NCI-H1417 treated with DMSO at 0.1 percent for 48 hours (cell line): ENCODE measurements around the gene ARHGEF4.
"Not testable (repeated sequence)": the region's sequence is repeated elsewhere in the genome, so short reads cannot be mapped to it uniquely, and the experiment has no call there.

Experiments
- DNase-seq: peaks from one replicate; lab custom pipeline; 2025; lab: John Stamatoyannopoulos, UW

ARHGEF4 gene

GRCh38 chr2:130975729-130976128 is 139.0 kb downstream of the ARHGEF4 start:
- no peak for DNase-seq

DNA sequence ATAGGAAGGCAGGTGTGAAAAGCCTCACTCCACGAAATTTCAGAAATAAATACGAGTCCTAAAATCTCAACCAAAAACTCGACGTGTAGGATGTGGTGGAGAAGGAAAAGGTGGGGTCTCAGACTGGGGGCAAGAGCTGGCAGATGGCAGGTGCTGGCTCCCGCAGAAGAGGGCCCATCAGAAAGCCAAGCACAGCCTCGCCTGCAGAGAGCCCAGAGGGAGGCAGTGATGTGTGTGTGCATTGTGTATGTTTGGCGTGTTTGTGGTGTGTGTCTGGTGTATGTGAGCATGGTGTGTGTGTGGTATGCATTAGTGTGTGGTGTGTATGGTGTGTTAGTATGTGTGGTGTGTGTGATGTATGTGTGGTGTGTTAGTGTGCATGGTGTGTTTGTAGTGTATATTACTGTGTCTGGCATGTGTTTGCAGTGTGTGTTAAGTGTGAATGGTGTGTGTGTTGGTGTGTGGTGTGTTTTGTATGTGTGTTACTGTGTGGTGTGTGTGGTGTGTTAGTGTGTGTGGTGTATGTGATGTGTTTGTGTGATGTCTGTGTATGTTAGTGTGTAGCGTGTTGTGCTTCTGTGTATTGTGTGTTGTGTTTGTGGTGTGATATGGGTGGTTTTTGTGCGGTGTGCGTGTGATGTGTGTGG is 140.0 kb downstream of the ARHGEF4 start:
- no peak for DNase-seq

DNA sequence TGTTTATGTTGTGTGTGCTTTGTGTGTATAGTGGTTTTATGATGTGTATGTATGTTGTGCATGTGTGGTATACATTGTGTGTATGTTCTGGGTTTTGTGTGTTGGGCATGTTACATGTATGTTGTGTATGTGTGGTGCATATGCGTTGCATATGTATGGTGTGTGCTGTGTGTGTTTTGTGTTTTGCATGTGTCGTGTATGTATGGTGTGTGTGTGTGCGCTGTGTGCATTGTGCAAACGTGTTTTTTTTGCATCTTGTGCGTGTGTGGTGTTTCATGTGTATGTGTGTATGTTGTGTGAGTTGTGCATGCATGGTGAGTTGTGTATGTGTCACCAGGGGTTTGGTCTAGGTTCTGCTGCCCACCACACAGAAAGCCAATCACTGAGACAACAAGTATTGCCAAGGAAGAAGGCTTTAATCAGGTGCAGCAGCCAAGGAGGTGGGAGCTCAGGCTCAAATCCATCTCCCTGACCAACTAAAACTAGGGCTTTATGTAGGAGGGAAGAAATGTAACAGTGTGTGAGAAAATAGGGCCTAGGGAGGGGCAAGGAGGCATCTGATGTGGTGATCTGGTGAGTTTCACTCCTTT is 140.8 kb downstream of the ARHGEF4 start:
- no peak for DNase-seq

- DNase-seq, result no peak
Observed at GRCh38 chr2:130981667-130982066, 145.0 kb downstream of the ARHGEF4 start.

DNA sequence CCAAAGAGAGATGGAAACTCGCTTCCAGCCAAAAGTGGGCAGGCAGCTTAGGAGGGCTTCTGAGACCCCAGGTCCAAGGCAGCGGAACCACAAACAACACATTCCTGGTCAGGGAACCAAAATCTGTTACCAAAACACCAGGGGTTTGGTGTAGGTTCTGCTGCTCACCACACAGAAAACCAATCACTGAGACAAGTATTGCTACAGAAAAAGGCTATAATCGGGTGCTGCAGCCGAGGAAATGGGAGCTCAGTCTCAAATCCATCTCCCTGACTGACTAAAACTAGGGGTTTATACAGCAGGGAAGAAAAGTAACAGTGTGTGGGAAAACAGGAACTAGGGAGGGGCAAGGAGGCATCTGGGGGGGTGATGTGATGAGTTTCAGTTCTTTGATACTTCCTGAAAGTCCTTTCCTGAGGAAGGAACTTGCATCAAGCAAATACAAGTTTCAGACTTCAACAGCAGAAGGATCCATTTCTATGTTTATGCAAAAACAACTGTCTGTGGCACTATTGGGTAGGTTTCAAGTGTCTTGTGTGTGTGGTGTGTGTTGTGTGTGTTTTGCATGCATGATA is 148.6 kb downstream of the ARHGEF4 start:
- no peak for DNase-seq

DNA sequence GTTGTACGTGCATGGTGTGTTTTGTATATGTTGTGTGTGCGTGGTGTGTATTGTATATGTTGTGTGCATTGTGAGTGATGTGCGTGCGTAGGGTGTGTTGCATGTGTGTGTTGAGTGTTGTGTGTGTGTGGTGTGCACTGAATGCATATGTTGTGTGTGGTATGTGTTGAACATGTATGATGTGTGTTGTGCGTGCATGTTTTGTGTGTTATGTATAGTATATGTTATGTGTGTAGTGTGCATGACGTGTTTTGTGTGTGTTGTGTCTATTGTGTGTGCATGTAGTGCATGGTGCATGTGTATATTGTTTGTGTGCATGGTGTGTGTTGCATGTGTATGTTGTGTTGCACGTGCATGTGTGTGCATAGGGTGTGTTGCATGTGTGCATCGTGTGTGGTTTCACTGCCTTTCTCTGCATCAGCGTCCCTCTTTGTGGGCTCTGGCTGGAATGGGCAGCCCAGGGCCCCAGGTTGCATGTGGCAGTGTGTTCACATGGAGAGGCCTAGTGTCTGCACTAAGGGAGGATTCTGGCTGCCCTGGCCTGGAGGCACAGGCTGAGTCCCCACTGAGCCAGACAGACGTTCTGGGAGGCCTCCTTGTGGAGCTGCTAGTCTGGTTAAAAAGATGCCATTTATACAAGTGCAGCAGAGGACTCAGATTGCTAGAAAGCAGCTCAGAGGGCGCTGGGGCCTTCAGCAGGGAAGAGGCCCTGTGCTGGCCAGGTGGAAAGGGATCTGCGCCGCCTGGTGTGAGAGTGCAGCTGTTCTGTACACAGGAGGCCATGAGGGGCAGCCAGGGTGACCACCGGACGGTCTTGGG is 149.3 kb downstream of the ARHGEF4 start:
- no peak for DNase-seq

- no peak for DNase-seq
Observed at GRCh38 chr2:130986890-130987493, 150.3 kb downstream of the ARHGEF4 start.

- no peak for DNase-seq
Observed at GRCh38 chr2:130987519-130988425, 151.1 kb downstream of the ARHGEF4 start.

DNA sequence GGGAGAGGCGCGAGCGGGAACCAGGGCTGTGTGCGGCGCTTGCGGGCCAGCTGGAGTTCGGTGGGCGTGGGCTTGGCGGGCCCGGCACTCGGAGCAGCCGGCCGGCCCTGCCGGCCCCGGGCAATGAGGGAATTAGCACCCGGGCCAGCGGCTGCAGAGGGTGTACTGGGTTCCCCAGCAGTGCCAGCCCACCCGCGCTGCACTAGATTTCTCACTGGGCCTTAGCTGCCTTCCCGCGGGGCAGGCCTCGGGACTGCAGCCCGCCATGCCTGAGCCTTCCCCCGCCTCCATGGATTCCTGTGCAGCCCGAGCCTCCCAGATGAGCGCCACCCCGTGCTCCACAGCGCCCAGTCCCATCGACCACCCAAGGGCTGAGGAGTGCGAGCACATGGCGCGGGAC is 154.7 kb downstream of the ARHGEF4 start:
- not testable (repeated sequence) for DNase-seq

GRCh38 chr2:130992003-130992402 is 155.3 kb downstream of the ARHGEF4 start:
- DNase-seq, result not testable (repeated sequence)

DNA sequence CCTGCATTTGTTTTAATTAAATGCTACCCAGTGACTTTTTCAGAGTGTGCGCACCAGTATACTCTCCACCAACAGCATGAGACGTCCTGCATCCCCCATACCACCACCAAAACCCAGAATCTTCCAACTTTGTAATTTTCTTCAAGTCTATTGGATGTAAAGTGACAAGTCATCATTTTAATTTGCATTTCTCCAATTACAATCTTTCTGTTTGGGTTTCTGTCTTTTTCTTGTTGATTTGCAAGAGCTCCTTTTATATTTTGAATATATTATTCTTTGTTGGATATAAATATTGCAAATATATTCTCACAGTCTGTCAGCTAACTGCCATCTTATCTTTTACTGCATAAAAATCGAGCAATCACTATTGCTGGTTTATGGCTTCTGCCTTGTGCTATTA is 160.0 kb downstream of the ARHGEF4 start:
- DNase-seq, result no peak

GRCh38 chr2:130997198-130997597 is 160.5 kb downstream of the ARHGEF4 start:
- DNase-seq, result no peak

DNA sequence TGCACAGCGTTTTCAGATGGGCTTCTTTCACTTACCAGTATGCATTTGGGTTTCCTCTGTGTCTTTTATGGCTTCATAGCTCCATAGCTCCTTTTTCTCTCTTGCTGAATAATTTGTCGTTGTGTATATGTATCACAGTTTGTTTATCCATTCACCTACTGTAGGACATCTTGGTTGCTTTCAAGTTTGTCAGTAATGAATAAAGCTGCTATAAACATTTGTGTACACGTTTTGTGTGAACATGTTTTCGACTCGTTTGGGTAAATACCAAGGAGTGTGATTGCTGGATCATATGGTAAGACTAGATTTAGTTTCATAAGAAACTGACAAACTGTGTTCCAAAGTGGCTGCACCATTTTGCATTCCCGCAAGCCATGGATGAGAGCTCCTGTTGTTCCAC is 161.8 kb downstream of the ARHGEF4 start:
- DNase-seq, result no peak

- no peak for DNase-seq
Observed at GRCh38 chr2:131004446-131005209, 167.9 kb downstream of the ARHGEF4 start.

- no peak for DNase-seq
Observed at GRCh38 chr2:131005216-131005935, 168.7 kb downstream of the ARHGEF4 start.

- no peak for DNase-seq
Observed at GRCh38 chr2:131006561-131006960, 169.8 kb downstream of the ARHGEF4 start.

GRCh38 chr2:131008967-131009366 is 172.3 kb downstream of the ARHGEF4 start:
- DNase-seq, result no peak

- no peak for DNase-seq
Observed at GRCh38 chr2:131009713-131010475, 173.2 kb downstream of the ARHGEF4 start.

DNA sequence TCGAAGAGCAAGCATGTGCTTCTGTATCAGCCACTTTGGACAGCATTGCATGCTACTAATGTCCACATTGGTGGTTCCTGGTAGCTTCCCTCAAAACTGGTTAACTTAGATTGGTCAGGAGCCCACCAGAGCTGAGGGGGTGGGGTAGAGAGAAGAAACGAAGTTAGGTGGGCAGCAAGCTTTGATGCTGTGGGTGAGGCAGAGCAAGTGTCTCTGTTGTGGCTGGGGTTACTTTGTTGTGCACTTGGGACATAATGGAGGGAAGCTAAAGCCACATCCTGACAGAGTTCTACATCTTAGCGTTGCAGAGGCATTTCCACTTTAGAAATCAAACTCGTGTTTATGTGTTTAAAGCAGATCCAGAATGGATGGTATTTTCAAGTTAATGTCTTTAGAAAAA is 173.9 kb downstream of the ARHGEF4 start:
- no peak for DNase-seq
